ENCODE data around the gene SLCO1A2.

The SLCO1A2 gene

GRCh38 chr12:21336656-21337055 lies 1.9 kb upstream of the SLCO1A2 start:
- Histone ChIP-seq H3K4me1 (ENCODE audit: control insufficient read depth in 1 of 2, insufficient read depth in 2 of 2, low read length in 2 of 2) (no peaks in the 10 kb centered on the region), H3K9ac (ENCODE audit: low read depth in 1 of 2, low read length in 2 of 2) (no peak overlapping the region), H3K9me3 (ENCODE audit: control insufficient read depth in 1 of 2, low read length in 2 of 2) (no peaks in the 10 kb centered on the region), H3K27ac (ENCODE audit: low read depth, low read length) (no peak overlapping the region), H3K27me3 (ENCODE audit: control insufficient read depth in 1 of 2, insufficient read depth in 2 of 2, low read length in 2 of 2) (no peaks in the 10 kb centered on the region), H3K4me3 (ENCODE audit: low read depth in 1 of 2, low read length in 2 of 2) (no peak overlapping the region), H3K36me3 (ENCODE audit: control insufficient read depth in 1 of 2, insufficient read depth in 2 of 2, low read length in 2 of 2) (no peaks in the 10 kb centered on the region)

DNA sequence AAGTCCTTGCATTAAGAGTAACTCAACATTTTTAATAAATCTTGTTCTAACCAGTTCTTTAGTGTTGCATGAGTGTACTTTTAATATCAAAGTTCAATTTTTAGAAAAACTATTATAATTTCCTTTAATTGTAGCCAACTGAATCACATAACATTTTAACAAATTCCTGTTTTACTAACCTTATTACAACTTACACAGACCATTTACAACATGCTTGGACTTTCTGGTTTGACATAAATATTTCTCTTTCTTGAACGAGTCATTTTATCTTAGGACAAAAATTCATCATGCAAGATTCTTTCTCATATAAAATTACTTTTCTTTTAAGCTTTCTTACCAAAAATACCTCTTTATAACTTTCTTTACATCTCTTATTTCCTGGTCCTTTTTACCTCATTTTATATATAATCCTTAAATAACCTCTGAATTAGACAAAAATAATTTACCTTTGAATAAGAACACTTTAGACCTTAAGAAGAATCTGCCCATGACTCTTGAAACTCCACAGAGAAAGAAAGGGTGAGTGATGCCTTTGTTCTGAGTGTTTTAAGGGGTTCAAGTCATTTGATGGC lies 3.9 kb downstream of the SLCO1A2 start:
- H3K4me3 ChIP-seq (ENCODE audit: low read depth in 1 of 2, low read length in 2 of 2): no peak overlapping the region
- H3K9ac ChIP-seq (ENCODE audit: low read depth in 1 of 2, low read length in 2 of 2): no peak overlapping the region
- no peak overlapping the region for H3K27ac ChIP-seq (ENCODE audit: low read depth, low read length)
- H3K27me3 ChIP-seq (ENCODE audit: control insufficient read depth in 1 of 2, insufficient read depth in 2 of 2, low read length in 2 of 2): no peaks in the 10 kb centered on the region
- peaks cover 0 to 7% of the 10 kb centered on the region in 2 donors for H3K9me3 ChIP-seq (ENCODE audit: control insufficient read depth in 1 of 2, low read length in 2 of 2)
- H3K36me3 ChIP-seq (ENCODE audit: control insufficient read depth in 1 of 2, insufficient read depth in 2 of 2, low read length in 2 of 2): no peaks in the 10 kb centered on the region
- no peaks in the 10 kb centered on the region for H3K4me1 ChIP-seq (ENCODE audit: control insufficient read depth in 1 of 2, insufficient read depth in 2 of 2, low read length in 2 of 2)

GRCh38 chr12:21328578-21328977 lies 6.1 kb downstream of the SLCO1A2 start:
- H3K9ac ChIP-seq (ENCODE audit: low read depth in 1 of 2, low read length in 2 of 2): no peak overlapping the region
- no peak overlapping the region for H3K27ac ChIP-seq (ENCODE audit: low read depth, low read length)
- H3K36me3 ChIP-seq (ENCODE audit: control insufficient read depth in 1 of 2, insufficient read depth in 2 of 2, low read length in 2 of 2): no peaks in the 10 kb centered on the region
- no peak overlapping the region for H3K4me3 ChIP-seq (ENCODE audit: low read depth in 1 of 2, low read length in 2 of 2)
- peaks cover 0 to 7% of the 10 kb centered on the region in 2 donors for H3K9me3 ChIP-seq (ENCODE audit: control insufficient read depth in 1 of 2, low read length in 2 of 2)
- no peaks in the 10 kb centered on the region for H3K4me1 ChIP-seq (ENCODE audit: control insufficient read depth in 1 of 2, insufficient read depth in 2 of 2, low read length in 2 of 2)
- H3K27me3 ChIP-seq (ENCODE audit: control insufficient read depth in 1 of 2, insufficient read depth in 2 of 2, low read length in 2 of 2): no peaks in the 10 kb centered on the region

- Histone ChIP-seq H3K4me3 (ENCODE audit: low read depth in 1 of 2, low read length in 2 of 2) (no peak overlapping the region), H3K36me3 (ENCODE audit: control insufficient read depth in 1 of 2, insufficient read depth in 2 of 2, low read length in 2 of 2) (no peaks in the 10 kb centered on the region), H3K27ac (ENCODE audit: low read depth, low read length) (no peak overlapping the region), H3K9me3 (ENCODE audit: control insufficient read depth in 1 of 2, low read length in 2 of 2) (peaks cover 0 to 7% of the 10 kb centered on the region in 2 donors), H3K4me1 (ENCODE audit: control insufficient read depth in 1 of 2, insufficient read depth in 2 of 2, low read length in 2 of 2) (no peaks in the 10 kb centered on the region), H3K27me3 (ENCODE audit: control insufficient read depth in 1 of 2, insufficient read depth in 2 of 2, low read length in 2 of 2) (no peaks in the 10 kb centered on the region), H3K9ac (ENCODE audit: low read depth in 1 of 2, low read length in 2 of 2) (no peak overlapping the region)
These were observed 10.2 kb downstream of the SLCO1A2 start for GRCh38 chr12:21324551-21324950.

DNA sequence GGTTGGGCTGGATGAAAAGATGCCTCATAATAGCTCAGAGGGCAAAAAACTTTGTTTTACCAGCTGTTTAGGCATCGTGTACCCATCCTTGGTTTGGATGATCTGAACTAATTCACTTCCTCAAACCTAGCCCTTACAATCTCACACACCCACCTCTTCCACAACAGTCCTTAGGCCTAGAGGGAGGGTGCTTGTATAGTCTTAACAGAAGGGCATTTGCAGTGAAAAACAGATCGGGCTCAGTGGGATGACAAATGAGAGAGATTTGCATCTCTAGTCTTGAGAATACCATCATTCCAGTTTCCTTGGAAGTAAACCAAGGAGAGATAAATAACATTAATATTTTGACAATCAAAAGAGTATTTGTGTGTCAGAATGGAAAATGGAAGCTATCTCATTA lies 11.0 kb downstream of the SLCO1A2 start:
- no peak overlapping the region for H3K4me3 ChIP-seq (ENCODE audit: low read depth in 1 of 2, low read length in 2 of 2)
- no peak overlapping the region for H3K9ac ChIP-seq (ENCODE audit: low read depth in 1 of 2, low read length in 2 of 2)
- H3K9me3 ChIP-seq (ENCODE audit: control insufficient read depth in 1 of 2, low read length in 2 of 2): peaks cover 0 to 7% of the 10 kb centered on the region in 2 donors
- no peaks in the 10 kb centered on the region for H3K36me3 ChIP-seq (ENCODE audit: control insufficient read depth in 1 of 2, insufficient read depth in 2 of 2, low read length in 2 of 2)
- no peaks in the 10 kb centered on the region for H3K27me3 ChIP-seq (ENCODE audit: control insufficient read depth in 1 of 2, insufficient read depth in 2 of 2, low read length in 2 of 2)
- H3K27ac ChIP-seq (ENCODE audit: low read depth, low read length): no peak overlapping the region
- no peaks in the 10 kb centered on the region for H3K4me1 ChIP-seq (ENCODE audit: control insufficient read depth in 1 of 2, insufficient read depth in 2 of 2, low read length in 2 of 2)

GRCh38 chr12:21308785-21309184 lies 25.9 kb downstream of the SLCO1A2 start:
- Histone ChIP-seq H3K27me3 (ENCODE audit: control insufficient read depth in 1 of 2, insufficient read depth in 2 of 2, low read length in 2 of 2) (no peaks in the 10 kb centered on the region), H3K36me3 (ENCODE audit: control insufficient read depth in 1 of 2, insufficient read depth in 2 of 2, low read length in 2 of 2) (no peaks in the 10 kb centered on the region), H3K9ac (ENCODE audit: low read depth in 1 of 2, low read length in 2 of 2) (no peak overlapping the region), H3K4me1 (ENCODE audit: control insufficient read depth in 1 of 2, insufficient read depth in 2 of 2, low read length in 2 of 2) (no peaks in the 10 kb centered on the region), H3K4me3 (ENCODE audit: low read depth in 1 of 2, low read length in 2 of 2) (no peak overlapping the region), H3K9me3 (ENCODE audit: control insufficient read depth in 1 of 2, low read length in 2 of 2) (no peaks in the 10 kb centered on the region), H3K27ac (ENCODE audit: low read depth, low read length) (no peak overlapping the region)

DNA sequence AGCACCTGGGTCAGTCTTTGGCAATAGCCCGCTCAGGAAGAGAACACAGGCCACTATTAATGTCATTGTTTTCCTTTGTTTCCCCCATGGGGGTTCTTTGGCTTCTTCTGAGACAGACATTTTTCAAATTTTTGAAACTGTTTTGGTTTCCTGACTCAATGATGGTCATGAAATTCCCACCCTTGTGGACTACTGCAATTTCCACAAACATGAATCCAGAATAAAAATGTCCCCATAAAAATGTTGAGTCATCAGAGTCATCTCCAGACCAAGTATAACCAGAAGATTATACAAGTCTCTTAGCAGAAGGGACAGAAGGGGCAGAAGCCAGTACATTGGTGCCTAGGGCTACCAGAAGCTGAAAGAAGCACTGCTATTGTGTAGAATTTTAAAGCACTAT lies 29.1 kb downstream of the SLCO1A2 start:
- Histone ChIP-seq H3K27me3 (ENCODE audit: control insufficient read depth in 1 of 2, insufficient read depth in 2 of 2, low read length in 2 of 2) (no peaks in the 10 kb centered on the region), H3K27ac (ENCODE audit: low read depth, low read length) (no peak overlapping the region), H3K4me3 (ENCODE audit: low read depth in 1 of 2, low read length in 2 of 2) (no peak overlapping the region), H3K4me1 (ENCODE audit: control insufficient read depth in 1 of 2, insufficient read depth in 2 of 2, low read length in 2 of 2) (no peaks in the 10 kb centered on the region), H3K36me3 (ENCODE audit: control insufficient read depth in 1 of 2, insufficient read depth in 2 of 2, low read length in 2 of 2) (no peaks in the 10 kb centered on the region), H3K9ac (ENCODE audit: low read depth in 1 of 2, low read length in 2 of 2) (no peak overlapping the region), H3K9me3 (ENCODE audit: control insufficient read depth in 1 of 2, low read length in 2 of 2) (no peaks in the 10 kb centered on the region)

DNA sequence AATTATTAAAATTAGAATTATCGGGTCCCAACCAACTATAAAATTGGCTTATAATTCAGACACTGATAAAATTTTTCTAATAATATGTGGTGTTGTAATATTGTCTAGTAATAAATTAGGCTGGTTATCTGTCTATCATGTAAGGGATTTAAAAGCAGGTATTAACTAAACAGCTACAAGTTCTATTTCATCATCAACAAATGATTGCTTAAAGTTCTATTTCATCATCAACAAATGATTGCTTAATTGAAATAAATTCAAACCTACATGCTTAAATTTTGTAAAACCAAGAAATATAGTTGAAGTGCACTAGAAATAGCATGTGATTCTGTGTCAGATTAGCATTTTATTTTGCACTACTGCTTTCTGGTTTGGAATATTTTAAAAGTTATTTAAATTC lies 34.1 kb downstream of the SLCO1A2 start:
- H3K36me3 ChIP-seq (ENCODE audit: control insufficient read depth in 1 of 2, insufficient read depth in 2 of 2, low read length in 2 of 2): no peaks in the 10 kb centered on the region
- H3K4me3 ChIP-seq (ENCODE audit: low read depth in 1 of 2, low read length in 2 of 2): no peak overlapping the region
- H3K27me3 ChIP-seq (ENCODE audit: control insufficient read depth in 1 of 2, insufficient read depth in 2 of 2, low read length in 2 of 2): no peaks in the 10 kb centered on the region
- H3K9ac ChIP-seq (ENCODE audit: low read depth in 1 of 2, low read length in 2 of 2): no peak overlapping the region
- H3K4me1 ChIP-seq (ENCODE audit: control insufficient read depth in 1 of 2, insufficient read depth in 2 of 2, low read length in 2 of 2): no peaks in the 10 kb centered on the region
- H3K27ac ChIP-seq (ENCODE audit: low read depth, low read length): no peak overlapping the region
- H3K9me3 ChIP-seq (ENCODE audit: control insufficient read depth in 1 of 2, low read length in 2 of 2): no peaks in the 10 kb centered on the region

GRCh38 chr12:21296751-21297406 lies 37.8 kb downstream of the SLCO1A2 start:
- H3K27ac ChIP-seq (ENCODE audit: low read depth, low read length): no peak overlapping the region
- H3K27me3 ChIP-seq (ENCODE audit: control insufficient read depth in 1 of 2, insufficient read depth in 2 of 2, low read length in 2 of 2): no peaks in the 10 kb centered on the region
- no peak overlapping the region for H3K4me3 ChIP-seq (ENCODE audit: low read depth in 1 of 2, low read length in 2 of 2)
- no peaks in the 10 kb centered on the region for H3K36me3 ChIP-seq (ENCODE audit: control insufficient read depth in 1 of 2, insufficient read depth in 2 of 2, low read length in 2 of 2)
- no peak overlapping the region for H3K9ac ChIP-seq (ENCODE audit: low read depth in 1 of 2, low read length in 2 of 2)
- no peaks in the 10 kb centered on the region for H3K9me3 ChIP-seq (ENCODE audit: control insufficient read depth in 1 of 2, low read length in 2 of 2)
- no peaks in the 10 kb centered on the region for H3K4me1 ChIP-seq (ENCODE audit: control insufficient read depth in 1 of 2, insufficient read depth in 2 of 2, low read length in 2 of 2)

GRCh38 chr12:21296348-21296747 lies 38.4 kb downstream of the SLCO1A2 start:
- Histone ChIP-seq H3K9ac (ENCODE audit: low read depth in 1 of 2, low read length in 2 of 2) (no peak overlapping the region), H3K27ac (ENCODE audit: low read depth, low read length) (no peak overlapping the region), H3K9me3 (ENCODE audit: control insufficient read depth in 1 of 2, low read length in 2 of 2) (no peaks in the 10 kb centered on the region), H3K4me1 (ENCODE audit: control insufficient read depth in 1 of 2, insufficient read depth in 2 of 2, low read length in 2 of 2) (no peaks in the 10 kb centered on the region), H3K4me3 (ENCODE audit: low read depth in 1 of 2, low read length in 2 of 2) (no peak overlapping the region), H3K27me3 (ENCODE audit: control insufficient read depth in 1 of 2, insufficient read depth in 2 of 2, low read length in 2 of 2) (no peaks in the 10 kb centered on the region), H3K36me3 (ENCODE audit: control insufficient read depth in 1 of 2, insufficient read depth in 2 of 2, low read length in 2 of 2) (no peaks in the 10 kb centered on the region)

Data from duodenal mucosa (tissue), 2 donors.